Mesodermal cell (in vitro differentiated cells): ENCODE results near the gene BIK.
"Not testable (repeated sequence)": the region's sequence is repeated elsewhere in the genome, so short reads cannot be mapped to it uniquely, and the experiment has no call there.

Source experiments
- H3K27ac ChIP-seq: 2 replicates; pipeline ENCODE4 v1.7.0; 2013; ENCODE audit warnings: mild to moderate bottlenecking, low read depth, low read length, moderate library complexity; ENCODE audit not compliant: severe bottlenecking
- H3K36me3 ChIP-seq: 2 replicates; pipeline ENCODE4 v1.7.1; 2013; ENCODE audit warnings: mild to moderate bottlenecking, low read length, moderate library complexity; ENCODE audit not compliant: control insufficient read depth, insufficient read depth
- H3K4me1 ChIP-seq: one replicate; pipeline ENCODE4 v1.7.1; 2013; ENCODE audit warnings: mild to moderate bottlenecking, low read length; ENCODE audit not compliant: insufficient read depth, control insufficient read depth, poor library complexity, severe bottlenecking
- H3K4me3 ChIP-seq: 2 replicates; pipeline ENCODE4 v1.7.0; 2013; ENCODE audit warnings: low read length, control low read depth, mild to moderate bottlenecking; ENCODE audit not compliant: insufficient read depth, poor library complexity, severe bottlenecking; ENCODE audit errors: extremely low read depth
- H3K9me3 ChIP-seq: 2 replicates; pipeline ENCODE4 v1.7.1; 2013; ENCODE audit warnings: mild to moderate bottlenecking, low read length, moderate library complexity; ENCODE audit not compliant: control insufficient read depth
- WGBS, 2 experiments: methylation state at CpG; one replicate each; pipeline ENCODE4 v1.1.5; 2013; ENCODE audit warnings: missing lambda C conversion rate in 2 of 2; ENCODE audit not compliant: insufficient coverage in 2 of 2; 5-methylcytosine and 5-hydroxymethylcytosine counted together

BIK gene

DNA sequence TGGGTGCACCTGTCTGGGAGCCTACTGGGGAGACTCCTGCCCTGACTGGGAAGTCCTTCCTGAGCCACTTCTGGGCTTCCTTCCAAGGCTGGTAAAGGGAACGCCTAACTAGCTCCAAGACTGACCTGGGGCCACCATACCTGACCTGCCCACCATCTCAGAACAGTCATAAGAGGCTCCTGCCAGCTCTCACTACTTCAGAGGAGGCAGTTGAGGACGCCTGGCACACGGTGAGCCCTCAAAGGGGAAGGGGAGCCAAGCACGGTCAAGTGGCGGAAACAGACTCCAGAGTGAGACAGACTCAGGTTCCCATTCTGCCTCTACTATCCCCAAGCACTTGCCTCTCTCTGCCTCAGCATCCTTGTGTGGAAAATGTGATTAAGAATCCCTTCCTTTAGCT is 25.0 kb downstream of the BIK start:
- H3K9me3 ChIP-seq = no peaks in the 10 kb centered on the region
- WGBS, 2 experiments = 93 to 100% methylated on average over 1 to 2 of the region's 5 CpGs
- H3K36me3 ChIP-seq = peaks cover 64% of the 10 kb centered on the region
- no peak overlapping the region for H3K4me3 ChIP-seq
- H3K27ac ChIP-seq = no peak overlapping the region
- H3K4me1 ChIP-seq = no peaks in the 10 kb centered on the region

DNA sequence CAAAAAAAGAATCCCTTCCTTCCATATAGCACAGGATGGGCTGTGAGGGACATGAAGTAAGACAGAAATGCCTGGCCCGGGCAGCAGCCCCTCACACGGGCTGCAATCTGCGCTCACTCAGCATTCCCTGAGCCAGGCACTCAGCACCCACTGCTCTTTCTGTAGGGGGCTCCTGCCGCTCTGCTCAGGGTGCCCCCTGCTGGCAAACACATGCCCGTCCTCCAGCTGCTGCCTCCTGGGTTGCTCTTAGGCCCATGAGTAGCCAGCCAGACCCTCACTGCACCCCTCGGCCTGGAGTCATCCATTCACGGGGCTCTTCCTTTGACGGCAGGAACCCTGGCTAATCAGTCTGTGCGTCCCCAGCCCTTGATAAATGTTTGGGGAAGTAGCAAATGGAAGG is 25.7 kb downstream of the BIK start:
- Histone ChIP-seq H3K4me3 (no peak overlapping the region), H3K9me3 (no peaks in the 10 kb centered on the region), H3K27ac (peak overlapping the region; percentile 62), H3K36me3 (peaks cover 71% of the 10 kb centered on the region), H3K4me1 (no peaks in the 10 kb centered on the region)
- WGBS, 2 experiments = 64 to 72% methylated on average over 6 to 7 of the region's 9 CpGs

DNA sequence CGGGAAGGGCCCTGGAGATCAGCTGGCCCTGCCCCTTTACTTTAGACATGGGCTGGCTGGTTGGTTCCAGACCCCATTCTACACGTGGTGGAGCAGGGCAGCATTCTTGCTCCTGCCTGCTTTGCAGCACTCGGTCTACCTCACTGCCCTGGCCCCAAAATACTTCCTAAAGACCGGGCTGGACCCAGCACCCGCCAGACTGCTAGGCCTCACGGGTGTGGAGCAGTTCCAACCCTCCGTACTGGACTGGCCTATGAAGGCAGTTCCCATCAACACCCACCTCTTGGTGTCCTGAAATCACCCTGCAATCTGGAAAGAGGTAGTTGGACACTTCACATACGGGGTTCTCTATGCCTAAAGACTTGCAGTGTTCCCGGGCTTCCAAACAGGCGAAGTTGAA is 26.3 kb downstream of the BIK start:
- Histone ChIP-seq H3K36me3 (peaks cover 71% of the 10 kb centered on the region), H3K4me3 (no peak overlapping the region), H3K27ac (peak overlapping the region; percentile 62), H3K9me3 (no peaks in the 10 kb centered on the region), H3K4me1 (no peaks in the 10 kb centered on the region)
- WGBS, 2 experiments = 90 to 91% methylated on average over 5 to 10 of the region's 10 CpGs

DNA sequence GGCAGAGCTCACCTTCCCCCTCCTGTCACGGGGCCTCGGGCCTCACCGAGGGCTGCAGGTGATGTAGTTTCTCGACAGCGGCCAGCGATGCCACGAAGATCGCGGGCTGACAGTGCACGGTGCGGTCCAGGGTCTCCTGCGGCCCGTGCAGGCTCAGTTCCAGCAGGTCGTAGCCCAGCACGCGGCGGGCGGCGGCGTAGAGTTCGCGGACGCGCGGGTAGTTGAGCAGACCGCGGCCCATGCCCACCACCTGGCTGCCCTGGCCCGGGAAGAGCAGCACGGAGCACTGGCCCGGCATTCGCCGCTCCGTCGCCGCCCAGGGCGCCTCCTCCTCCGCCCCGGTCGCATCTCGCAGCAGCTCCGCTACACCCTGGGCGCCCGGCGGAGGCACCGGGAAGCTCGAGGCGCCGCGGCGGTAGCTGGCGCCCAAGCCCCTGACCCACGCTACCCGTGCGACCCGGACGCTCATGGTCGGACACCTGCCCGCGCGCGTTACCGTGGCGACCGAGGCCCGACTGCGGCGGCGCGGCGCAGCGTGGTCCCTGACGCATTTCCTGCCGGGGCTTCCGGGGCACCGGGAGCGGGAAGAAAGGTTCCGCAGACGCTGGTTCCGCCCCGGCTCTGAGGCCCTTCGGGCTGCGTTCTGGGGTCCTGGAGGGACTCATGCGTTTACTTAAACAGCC is 32.5 kb downstream of the BIK start, which contains the start of gene MCAT:
Gene MCAT (minus strand): TSS at position 519 of the 683 bp plus-strand sequence. CDS start 50 bp downstream, at position 469.
- H3K4me3 ChIP-seq = peak within 1 kb of the TSS; percentile 74
- 1% methylated on average over 70 to 78 of the region's 83 CpGs for WGBS, 2 experiments
- H3K9me3 ChIP-seq = no peaks in the 10 kb centered on the region
- H3K27ac ChIP-seq = peak within 1 kb of the TSS; percentile 49
- no peaks in the 10 kb centered on the region for H3K4me1 ChIP-seq
- peaks cover 30% of the 10 kb centered on the region for H3K36me3 ChIP-seq

DNA sequence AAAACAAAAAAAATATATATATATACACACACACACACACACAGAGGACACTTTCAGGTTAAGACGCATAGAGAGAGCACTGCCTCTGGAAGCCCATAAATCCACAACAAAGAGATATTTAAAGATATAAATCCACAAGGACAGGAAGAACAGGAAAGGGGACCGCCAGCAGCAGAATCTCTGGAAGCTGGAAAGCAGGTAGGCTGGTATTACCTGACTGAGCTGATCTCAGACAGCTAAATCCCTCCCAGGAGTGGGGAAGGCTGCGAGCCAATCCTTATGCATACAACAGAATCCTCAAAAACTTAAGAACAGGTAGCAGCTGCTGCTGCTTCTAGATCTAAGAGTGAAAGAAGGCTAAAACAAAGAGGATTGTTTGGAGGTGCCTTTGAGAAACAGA is 34.4 kb downstream of the BIK start:
- 100% methylated on average over 1 of the region's 3 CpGs; no CpG with 5 or more reads in 1 of the 2 experiments for WGBS, 2 experiments
- no peak overlapping the region for H3K27ac ChIP-seq
- no peaks in the 10 kb centered on the region for H3K4me1 ChIP-seq
- H3K9me3 ChIP-seq = no peaks in the 10 kb centered on the region
- H3K36me3 ChIP-seq = peaks cover 13% of the 10 kb centered on the region
- no peak overlapping the region for H3K4me3 ChIP-seq

DNA sequence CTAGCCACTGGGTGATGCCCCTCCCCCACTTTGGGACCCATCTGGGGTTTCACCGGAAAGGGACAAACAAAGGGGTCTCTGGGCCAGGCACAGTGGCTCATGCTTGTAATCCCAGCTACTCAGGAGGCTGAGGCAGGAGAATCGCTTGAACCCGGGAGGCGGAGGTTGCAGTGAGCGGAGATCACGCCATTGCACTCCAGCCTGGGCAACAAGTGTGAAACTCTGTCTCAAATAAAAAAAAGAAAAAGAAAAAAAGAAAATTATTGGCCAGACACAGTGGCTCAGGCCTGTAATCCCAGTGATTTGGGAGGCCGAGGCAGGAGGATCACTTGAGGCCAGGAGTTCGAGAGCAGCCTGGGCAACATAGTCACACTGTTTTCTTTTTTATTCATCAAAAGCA is 34.8 kb downstream of the BIK start:
- H3K27ac ChIP-seq, H3K9me3 ChIP-seq, H3K4me3 ChIP-seq, H3K4me1 ChIP-seq, H3K36me3 ChIP-seq: not testable (repeated sequence)
- 90 to 93% methylated on average over 6 to 8 of the region's 8 CpGs for WGBS, 2 experiments

DNA sequence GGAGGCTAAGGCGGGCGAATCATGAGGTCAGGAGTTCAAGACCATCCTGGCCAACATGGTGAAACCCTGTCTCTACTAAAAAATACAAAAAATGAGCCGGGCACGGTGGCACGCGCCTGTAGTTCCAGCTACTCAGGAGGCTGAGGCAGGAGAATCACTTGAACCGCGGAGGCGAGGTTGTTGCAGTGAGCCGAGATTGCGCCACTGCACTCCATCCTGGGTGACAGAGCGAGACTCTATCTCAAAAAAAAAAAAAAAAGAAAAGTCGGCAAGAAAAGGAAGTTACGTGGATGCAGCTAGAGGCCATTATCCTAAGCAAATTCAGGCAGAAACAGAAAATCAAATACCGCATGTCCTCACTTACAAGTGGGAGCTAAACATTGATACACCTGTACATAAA is 35.8 kb downstream of the BIK start:
- WGBS, 2 experiments = 88 to 95% methylated on average over 11 to 12 of the region's 15 CpGs

DNA sequence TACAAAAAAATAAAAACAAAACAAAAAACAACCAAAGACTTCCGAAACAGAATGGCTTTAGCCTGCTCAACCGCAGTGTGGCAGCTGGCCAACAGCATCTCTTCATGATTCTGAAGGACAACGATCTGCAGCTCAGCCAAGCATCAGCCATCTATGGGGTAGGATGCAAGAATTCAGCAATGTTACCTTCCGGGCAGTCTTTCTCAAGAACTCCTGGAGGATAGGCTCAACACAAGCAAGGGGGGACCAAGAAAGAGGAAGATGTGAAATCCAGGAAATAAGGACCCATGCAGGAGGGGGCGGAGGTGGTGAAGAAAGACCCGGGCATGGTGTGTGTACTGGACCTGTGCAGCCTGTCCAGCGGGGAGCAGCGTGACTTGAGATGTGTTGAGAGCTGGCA is 37.3 kb downstream of the BIK start:
- Histone ChIP-seq H3K27ac (no peak overlapping the region), H3K9me3 (no peaks in the 10 kb centered on the region), H3K4me3 (no peak overlapping the region), H3K4me1 (peaks cover 11% of the 10 kb centered on the region), H3K36me3 (no peaks in the 10 kb centered on the region)
- WGBS, 2 experiments = 91 to 93% methylated on average over 6 to 8 of the region's 8 CpGs

More for the DNA sequence above, 35.8 kb downstream of the BIK start:
- not testable (repeated sequence) for H3K4me1 ChIP-seq, H3K9me3 ChIP-seq, H3K36me3 ChIP-seq, H3K4me3 ChIP-seq, H3K27ac ChIP-seq

DNA sequence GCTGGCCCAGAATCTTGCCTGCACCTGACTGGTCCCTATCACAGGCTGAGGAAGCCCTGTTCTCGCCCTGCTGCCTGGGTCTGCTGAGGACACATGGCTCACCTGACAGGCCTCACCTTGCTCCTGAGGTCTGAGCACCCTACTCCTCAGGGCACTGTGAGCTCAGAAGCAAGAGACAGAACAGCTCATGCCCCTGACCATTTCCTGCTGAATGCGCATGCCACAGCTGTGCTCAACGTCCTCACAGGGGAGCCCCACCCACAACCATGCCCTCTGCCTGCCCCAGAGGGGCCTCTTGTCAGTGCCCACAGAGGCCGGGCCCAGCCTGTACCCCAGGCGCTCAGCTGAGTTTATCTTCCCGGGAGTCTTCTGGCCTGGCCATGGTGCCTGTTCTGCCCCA is 38.0 kb downstream of the BIK start:
- H3K4me1 ChIP-seq = peaks cover 11% of the 10 kb centered on the region
- no peak overlapping the region for H3K27ac ChIP-seq
- H3K36me3 ChIP-seq = no peaks in the 10 kb centered on the region
- no peaks in the 10 kb centered on the region for H3K9me3 ChIP-seq
- whole genome bisulfite sequencing, 2 experiments = 69 to 81% methylated on average over 6 of the region's 6 CpGs
- H3K4me3 ChIP-seq = no peak overlapping the region

DNA sequence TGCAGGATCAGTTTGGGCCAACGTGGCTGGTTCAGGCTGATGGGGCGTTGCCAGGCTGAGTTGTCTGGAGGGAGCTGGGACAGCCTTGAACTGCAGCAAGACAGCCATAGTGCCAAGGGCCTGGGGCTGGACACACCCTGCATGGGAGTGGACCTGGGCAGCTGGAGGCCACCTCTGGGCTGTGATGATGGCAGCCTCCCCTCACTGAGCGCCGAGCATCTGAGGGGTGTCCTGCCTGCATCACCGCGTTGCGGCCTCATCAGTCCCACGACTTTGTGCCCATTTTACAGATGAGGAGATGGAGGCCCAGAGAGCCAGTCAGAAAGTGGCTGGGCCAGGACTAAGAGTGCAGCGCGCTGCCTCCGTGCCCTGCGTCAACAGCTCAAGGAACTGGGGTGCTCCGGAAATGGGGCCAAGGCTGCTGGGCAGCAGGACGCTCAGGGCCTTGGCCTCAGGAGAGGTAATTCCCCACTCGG is 40.2 kb downstream of the BIK start:
- WGBS, 2 experiments = 90 to 93% methylated on average over 15 of the region's 15 CpGs
- H3K4me3 ChIP-seq = peak overlapping the region; percentile 50
- H3K36me3 ChIP-seq = no peaks in the 10 kb centered on the region
- no peaks in the 10 kb centered on the region for H3K9me3 ChIP-seq
- peaks cover 11% of the 10 kb centered on the region for H3K4me1 ChIP-seq
- no peak overlapping the region for H3K27ac ChIP-seq

DNA sequence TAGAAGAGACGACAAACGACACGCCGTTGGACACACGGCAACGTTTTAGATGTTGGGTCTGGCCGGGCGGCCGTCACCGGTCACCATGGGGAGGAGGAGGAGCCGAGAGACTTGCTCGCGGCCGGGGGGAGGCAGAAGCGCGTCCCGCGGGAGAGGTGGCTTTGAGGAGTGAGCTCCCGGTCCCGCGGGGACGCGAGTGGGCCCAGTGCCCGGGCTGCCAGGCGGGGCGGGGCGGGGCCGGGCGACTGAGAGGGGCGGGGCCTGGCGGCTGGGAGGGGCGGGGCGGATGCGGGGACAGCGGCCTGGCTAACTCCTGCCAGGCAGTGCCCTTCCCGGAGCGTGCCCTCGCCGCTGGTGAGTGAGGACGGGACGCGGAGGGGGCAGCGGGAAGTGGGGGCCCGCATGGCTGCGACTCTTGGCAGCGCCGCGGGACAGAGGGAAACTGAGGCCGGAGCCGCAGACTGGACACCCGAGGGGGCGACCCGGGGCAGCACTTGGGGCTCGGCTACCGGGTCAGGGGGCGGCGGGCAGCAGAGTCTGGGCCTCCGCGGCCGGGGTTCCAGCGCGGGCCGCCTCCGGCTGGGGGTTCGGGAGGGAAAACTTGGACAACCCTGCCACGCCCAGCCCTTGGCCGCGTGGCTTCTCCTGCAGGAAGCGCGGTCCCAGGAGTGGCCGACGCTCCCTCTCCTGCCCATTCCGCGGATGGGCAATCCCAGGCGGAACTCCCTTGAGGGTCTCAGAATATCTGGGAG is 40.9 kb downstream of the BIK start, which contains the start of gene TSPO:
Gene TSPO (plus strand): TSS at position 309 of the 752 bp plus-strand sequence. CDS start 7,680 bp downstream, outside the sequence.
- WGBS, 2 experiments = 25 to 30% methylated on average over 57 to 58 of the region's 75 CpGs
- H3K4me3 ChIP-seq = peak within 1 kb of the TSS; percentile 50
- no peaks in the 10 kb centered on the region for H3K9me3 ChIP-seq
- H3K27ac ChIP-seq = no peak within 1 kb of the TSS
- H3K4me1 ChIP-seq = peaks cover 11% of the 10 kb centered on the region
- no peaks in the 10 kb centered on the region for H3K36me3 ChIP-seq
